T-helper 17 cell (primary cell): Measurements from ENCODE around the gene ADIPOR2. TPM values are rescaled to one million over a fixed set of nuclear protein-coding genes. Genes with fewer than 3 reads are reported as not detected.

Source experiments
- ATAC-seq: fragments of 150-1000 bp; cut with Tn5 transposase; 2 replicates; pipeline ENCODE4 v1.10.0; 2021; ENCODE audit warnings: mild to moderate bottlenecking, moderate library complexity
- DNase-seq, 3 donors: peaks; one replicate each; pipeline versions ENCODE4 v3.0.0 to v3.0.0-alpha.2; 2020 to 2021
- H3K9me3 ChIP-seq: one replicate; pipeline ENCODE4 v1.7.0; 2013; ENCODE audit warnings: low read length, mild to moderate bottlenecking; ENCODE audit not compliant: control insufficient read depth, poor library complexity, severe bottlenecking
- H3K27ac Mint-ChIP-seq: one replicate; pipeline ENCODE4 v1.8.0; 2022; ENCODE audit warnings: mild to moderate bottlenecking, moderate library complexity, mixed read lengths
- H3K27me3 Mint-ChIP-seq: one replicate; pipeline ENCODE4 v1.8.0; 2022; ENCODE audit warnings: mixed read lengths
- H3K36me3 Mint-ChIP-seq: one replicate; pipeline ENCODE4 v1.8.0; 2022; ENCODE audit warnings: low read depth, mixed read lengths
- H3K4me1 Mint-ChIP-seq: one replicate; pipeline ENCODE4 v1.8.0; 2022; ENCODE audit warnings: mild to moderate bottlenecking, mixed read lengths
- H3K4me3 Mint-ChIP-seq: one replicate; pipeline ENCODE4 v1.8.0; 2022; ENCODE audit warnings: mild to moderate bottlenecking, moderate library complexity, mixed read lengths
- total RNA-seq, 4 donors: library from RNA in 2 of 4; stranded (reverse) in 2 of 4; gene quantifications; one replicate each; pipeline ENCODE4 v1.2.3 and lab custom pipeline; 2022 to 2026

ADIPOR2 gene
- total RNA-seq, 2 donors from 2014 or later, result 17.1 to 23.5 TPM

- ATAC-seq, result no peak
- no peaks in the 10 kb centered on the region for H3K27me3 Mint-ChIP-seq
- H3K4me1 Mint-ChIP-seq, result peaks cover 18% of the 10 kb centered on the region
These were observed 76.7 kb downstream of the ADIPOR2 start for GRCh38 chr12:1767407-1768090.

GRCh38 chr12:1768615-1769014, 77.7 kb downstream of the ADIPOR2 start:
- ATAC-seq (no peak), DNase-seq (no peak)
- no peaks in the 10 kb centered on the region for H3K9me3 ChIP-seq
- Mint-ChIP-seq H3K36me3 (no peaks in the 10 kb centered on the region), H3K27me3 (no peaks in the 10 kb centered on the region), H3K4me1 (peaks cover 22% of the 10 kb centered on the region), H3K27ac (no peak overlapping the region), H3K4me3 (no peak overlapping the region)

More at GRCh38 chr12:1767407-1768090, 76.7 kb downstream of the ADIPOR2 start:
- H3K9me3 ChIP-seq, result no peaks in the 10 kb centered on the region
- DNase-seq, result no peak
- Mint-ChIP-seq H3K36me3 (no peaks in the 10 kb centered on the region), H3K27ac (no peak overlapping the region), H3K4me3 (no peak overlapping the region)

DNA sequence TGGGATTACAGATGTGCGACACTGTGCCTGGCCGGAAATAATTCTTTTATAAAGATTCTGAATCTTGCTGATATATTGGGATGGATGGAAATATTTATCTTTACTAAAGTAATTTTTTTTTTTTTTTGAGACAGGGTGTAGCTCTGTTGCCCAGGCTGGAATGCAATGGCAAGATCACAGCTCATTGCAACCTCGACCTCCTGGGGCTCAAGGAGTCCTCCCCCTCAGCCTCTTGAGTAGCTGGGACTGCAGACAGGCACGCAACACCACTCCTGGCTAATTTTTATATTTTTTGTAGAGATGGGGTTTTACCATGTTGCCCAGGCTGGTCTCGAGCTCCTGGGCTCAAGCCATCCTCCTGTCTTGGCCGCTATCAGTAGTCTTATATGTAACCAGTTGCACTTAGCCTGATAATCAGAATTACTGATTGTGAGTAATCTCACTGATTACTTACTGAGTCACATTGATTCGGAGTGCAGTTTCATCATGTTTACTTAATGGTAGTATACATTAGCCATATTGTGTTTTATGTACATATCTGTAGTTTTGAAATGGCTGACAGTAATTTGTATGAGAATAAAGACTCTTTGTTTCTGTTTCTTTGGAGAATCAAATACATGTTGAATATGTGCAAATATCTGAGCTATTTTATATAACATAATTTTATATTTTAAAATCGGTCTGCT, 79.1 kb downstream of the ADIPOR2 start:
- DNase-seq, result no peak
- no peaks in the 10 kb centered on the region for H3K9me3 ChIP-seq
- Mint-ChIP-seq H3K27me3 (no peaks in the 10 kb centered on the region), H3K36me3 (no peaks in the 10 kb centered on the region), H3K4me3 (no peak overlapping the region), H3K27ac (no peak overlapping the region), H3K4me1 (peaks cover 21% of the 10 kb centered on the region)
- no peak for ATAC-seq

DNA sequence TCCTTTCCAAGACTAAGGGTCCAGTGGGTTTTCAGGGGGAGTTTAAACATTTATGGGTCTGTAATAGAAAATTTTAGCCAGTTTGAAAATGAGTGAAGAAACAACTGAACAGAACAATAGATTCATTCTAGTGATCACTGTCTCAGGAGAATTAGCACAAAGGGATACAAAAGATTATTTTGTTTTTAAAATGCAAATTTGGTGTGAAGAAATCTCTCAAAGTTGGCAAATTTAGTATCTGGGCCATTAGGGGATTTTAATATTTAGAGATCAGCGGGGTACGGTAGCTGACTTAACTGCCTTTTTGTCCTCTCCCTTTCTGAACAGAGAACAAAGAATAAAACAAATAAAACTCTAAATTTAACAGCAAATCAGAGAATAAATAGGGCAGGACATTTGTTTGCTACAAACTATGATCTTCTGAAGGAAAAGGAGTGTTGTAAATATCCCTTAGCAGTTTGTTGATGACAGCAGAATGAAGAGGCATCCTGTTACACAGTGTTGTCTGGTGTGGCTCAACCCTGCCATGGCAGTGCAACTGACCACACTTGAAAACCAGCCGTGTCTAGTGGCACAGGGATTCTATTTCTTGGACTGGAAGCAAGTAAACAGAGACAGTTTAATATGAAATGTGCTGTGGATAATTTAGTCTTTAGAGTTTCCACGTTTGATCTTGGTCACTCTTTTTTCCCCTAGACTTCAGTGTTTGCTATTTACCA, 83.2 kb downstream of the ADIPOR2 start:
- no peaks in the 10 kb centered on the region for H3K36me3 Mint-ChIP-seq
- H3K9me3 ChIP-seq, result no peaks in the 10 kb centered on the region
- no peaks in the 10 kb centered on the region for H3K27me3 Mint-ChIP-seq
- ATAC-seq, result no peak
- DNase-seq, result no peak
- H3K4me3 Mint-ChIP-seq, result no peak overlapping the region
- H3K4me1 Mint-ChIP-seq, result peaks cover 17% of the 10 kb centered on the region
- no peak overlapping the region for H3K27ac Mint-ChIP-seq

- peaks cover 4% of the 10 kb centered on the region for H3K36me3 Mint-ChIP-seq
- no peaks in the 10 kb centered on the region for H3K9me3 ChIP-seq
- H3K27ac Mint-ChIP-seq, result peak overlapping the region; percentile 47
- DNase-seq (no peak), ATAC-seq (no peak)
- peaks cover 22% of the 10 kb centered on the region for H3K4me1 Mint-ChIP-seq
- H3K4me3 Mint-ChIP-seq, result no peak overlapping the region
- no peaks in the 10 kb centered on the region for H3K27me3 Mint-ChIP-seq
These were observed 85.5 kb downstream of the ADIPOR2 start for GRCh38 chr12:1776170-1776921.

GRCh38 chr12:1777798-1778197, 86.9 kb downstream of the ADIPOR2 start:
- H3K4me1 Mint-ChIP-seq, result peaks cover 21% of the 10 kb centered on the region
- peaks cover 4% of the 10 kb centered on the region for H3K36me3 Mint-ChIP-seq
- no peak for DNase-seq
- no peak overlapping the region for H3K27ac Mint-ChIP-seq
- ATAC-seq, result no peak
- H3K4me3 Mint-ChIP-seq, result no peak overlapping the region
- no peaks in the 10 kb centered on the region for H3K9me3 ChIP-seq
- no peaks in the 10 kb centered on the region for H3K27me3 Mint-ChIP-seq

DNA sequence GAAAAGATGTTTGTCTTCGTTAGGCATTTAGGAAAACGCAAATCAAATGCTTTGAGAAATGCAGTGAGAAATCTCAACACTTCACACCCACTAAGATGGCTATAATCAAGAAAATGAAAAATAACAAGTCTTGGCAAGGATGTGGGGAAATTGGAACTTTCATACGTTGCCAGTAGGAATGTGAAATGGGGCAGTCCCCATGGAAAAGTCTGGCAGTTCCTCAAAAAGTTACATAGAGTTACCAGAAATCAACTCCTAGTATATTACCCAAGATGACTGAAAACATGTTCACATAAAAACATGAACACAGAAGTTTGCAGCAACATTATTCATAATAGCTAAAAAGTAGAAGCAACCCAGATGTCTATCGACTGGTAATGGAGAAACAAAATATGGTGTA, 88.0 kb downstream of the ADIPOR2 start:
- no peaks in the 10 kb centered on the region for H3K9me3 ChIP-seq
- Mint-ChIP-seq H3K27me3 (no peaks in the 10 kb centered on the region), H3K4me1 (peaks cover 23% of the 10 kb centered on the region), H3K4me3 (no peak overlapping the region), H3K27ac (no peak overlapping the region), H3K36me3 (peaks cover 7% of the 10 kb centered on the region)
- no peak for ATAC-seq
- no peak for DNase-seq

DNA sequence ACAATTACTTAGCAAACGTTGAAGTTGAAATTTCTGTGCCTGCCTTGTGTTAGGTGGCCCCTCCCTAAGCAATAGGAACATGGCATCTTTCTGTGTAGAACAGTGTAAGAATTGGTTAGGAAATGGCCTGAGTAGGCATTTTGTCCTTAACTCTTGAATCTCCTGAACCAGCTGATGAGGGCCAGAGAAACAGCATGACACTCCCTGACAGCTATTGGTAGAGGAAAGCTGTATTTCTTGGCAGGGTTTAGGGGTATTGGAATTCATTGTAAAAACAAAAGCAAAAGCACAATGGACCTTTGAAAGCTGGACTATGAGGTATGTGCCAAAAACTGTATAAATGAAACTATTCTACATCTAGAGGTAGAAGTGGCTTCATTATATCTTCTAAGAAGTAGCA, 88.9 kb downstream of the ADIPOR2 start:
- H3K4me3 Mint-ChIP-seq, result no peak overlapping the region
- peaks cover 23% of the 10 kb centered on the region for H3K4me1 Mint-ChIP-seq
- ATAC-seq (no peak), DNase-seq (no peak)
- no peaks in the 10 kb centered on the region for H3K27me3 Mint-ChIP-seq
- peaks cover 10% of the 10 kb centered on the region for H3K36me3 Mint-ChIP-seq
- no peaks in the 10 kb centered on the region for H3K9me3 ChIP-seq
- H3K27ac Mint-ChIP-seq, result no peak overlapping the region

DNA sequence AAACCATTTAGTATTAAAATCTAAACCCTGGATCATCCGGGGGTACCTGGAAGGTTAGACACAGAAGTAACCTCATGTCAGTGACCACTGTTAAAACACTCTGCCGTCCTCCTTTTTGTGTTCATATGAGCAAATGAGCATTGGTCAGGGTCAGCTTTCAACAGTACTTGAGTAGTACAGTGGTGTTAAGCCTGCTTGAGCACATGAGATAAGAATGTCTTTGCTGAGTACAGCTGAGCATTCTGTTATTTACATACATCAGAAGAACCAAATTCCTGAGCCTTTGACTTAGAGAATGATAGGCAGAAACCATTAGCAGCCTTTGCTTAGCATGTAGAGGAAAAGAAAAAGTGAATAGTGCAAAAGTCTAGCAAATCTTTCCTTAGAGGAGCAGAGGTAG, 90.9 kb downstream of the ADIPOR2 start:
- H3K27ac Mint-ChIP-seq, result no peak overlapping the region

GRCh38 chr12:1782215-1782614, 91.3 kb downstream of the ADIPOR2 start:
- H3K4me3 Mint-ChIP-seq, result no peak overlapping the region
- H3K4me1 Mint-ChIP-seq, result peaks cover 12% of the 10 kb centered on the region
- H3K27ac Mint-ChIP-seq, result no peak overlapping the region
- H3K27me3 Mint-ChIP-seq, result no peaks in the 10 kb centered on the region
- H3K9me3 ChIP-seq, result no peaks in the 10 kb centered on the region
- DNase-seq (no peak), ATAC-seq (no peak)
- H3K36me3 Mint-ChIP-seq, result peaks cover 10% of the 10 kb centered on the region

More for the DNA sequence above, 90.9 kb downstream of the ADIPOR2 start:
- Mint-ChIP-seq H3K4me1 (peaks cover 12% of the 10 kb centered on the region), H3K4me3 (no peak overlapping the region), H3K27me3 (no peaks in the 10 kb centered on the region), H3K36me3 (peaks cover 10% of the 10 kb centered on the region)
- no peak for DNase-seq
- ATAC-seq, result no peak
- no peaks in the 10 kb centered on the region for H3K9me3 ChIP-seq

DNA sequence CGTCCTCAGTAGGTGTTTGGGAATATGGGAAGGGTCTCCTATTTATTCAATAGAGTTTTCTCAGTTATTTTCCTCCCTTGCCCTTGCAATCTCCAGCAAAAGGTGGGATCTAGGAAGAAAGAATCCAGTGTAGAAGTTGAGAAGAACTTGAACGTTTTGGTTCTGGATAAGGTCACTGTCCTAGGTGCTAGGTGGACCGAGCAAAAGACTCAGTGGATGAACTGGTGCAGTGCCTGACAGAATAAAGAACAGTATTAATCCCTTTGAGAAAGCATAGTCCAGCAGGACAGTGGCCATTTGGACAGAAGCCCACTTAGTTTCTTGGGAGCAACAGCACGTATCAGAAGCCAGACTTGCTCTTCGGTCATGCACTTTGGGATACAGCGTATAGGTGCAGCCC, 96.8 kb downstream of the ADIPOR2 start:
- no peaks in the 10 kb centered on the region for H3K27me3 Mint-ChIP-seq
- no peak overlapping the region for H3K27ac Mint-ChIP-seq
- no peak overlapping the region for H3K4me3 Mint-ChIP-seq
- ATAC-seq, result no peak
- H3K4me1 Mint-ChIP-seq, result peaks cover 22% of the 10 kb centered on the region
- H3K9me3 ChIP-seq, result no peaks in the 10 kb centered on the region
- no peak for DNase-seq
- H3K36me3 Mint-ChIP-seq, result peaks cover 5% of the 10 kb centered on the region

DNA sequence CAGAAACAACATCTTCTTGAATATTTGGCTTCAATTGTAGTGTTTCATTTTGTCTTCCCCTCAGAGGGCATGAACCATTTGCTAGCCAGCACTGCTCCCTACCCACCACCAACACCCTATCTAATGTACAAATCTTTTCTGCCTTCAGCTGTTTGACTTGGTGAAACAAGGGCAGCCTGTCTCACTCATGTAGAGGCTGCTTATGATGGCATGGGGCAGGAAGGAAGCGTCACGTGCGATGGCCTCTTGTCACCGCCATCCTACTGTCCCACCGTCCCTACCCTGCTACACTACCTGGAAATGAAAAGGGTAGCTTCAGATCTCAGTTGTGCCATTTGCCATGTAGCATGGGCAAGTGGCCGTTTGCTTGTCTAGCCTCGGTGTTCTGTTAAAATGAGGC, 99.6 kb downstream of the ADIPOR2 start:
- no peak for ATAC-seq
- Mint-ChIP-seq H3K4me1 (peaks cover 17% of the 10 kb centered on the region), H3K27ac (peak overlapping the region; percentile 16)

More for the DNA sequence above, 99.6 kb downstream of the ADIPOR2 start:
- H3K36me3 Mint-ChIP-seq, result no peaks in the 10 kb centered on the region
- H3K4me3 Mint-ChIP-seq, result no peak overlapping the region
- H3K27me3 Mint-ChIP-seq, result no peaks in the 10 kb centered on the region
- no peak for DNase-seq
- H3K9me3 ChIP-seq, result no peaks in the 10 kb centered on the region
